ENCODE results near the gene ADORA1. TPM values are rescaled to one million over a fixed set of nuclear protein-coding genes. Genes with fewer than 3 reads are reported as not detected.

ADORA1 gene
- total and polyA plus RNA-seq, 10 of the 15 experiments (the other 5 are each of a cell fraction or from before 2014, with no cell fraction given), result not detected

GRCh38 chr1:203187304-203187685, 59.8 kb downstream of the ADORA1 start (continued):
- TF ChIP-seq ZBTB11 (CRISPR knock-in tag; IDR thresholded peaks at IDR 0.05) (no peak), ZNF622 (IDR thresholded peaks at IDR 0.05) (no peak), CHD2 (IDR thresholded peaks at IDR 0.05; ENCODE audit: borderline replicate concordance, low read depth, low read length) (no peak), RUNX3 (IDR thresholded peaks at IDR 0.05; ENCODE audit: low read length) (no peak), ZBED1 (IDR thresholded peaks at IDR 0.05; ENCODE audit: borderline replicate concordance) (no peak), ZNF217 (IDR thresholded peaks at IDR 0.05) (no peak)

DNA sequence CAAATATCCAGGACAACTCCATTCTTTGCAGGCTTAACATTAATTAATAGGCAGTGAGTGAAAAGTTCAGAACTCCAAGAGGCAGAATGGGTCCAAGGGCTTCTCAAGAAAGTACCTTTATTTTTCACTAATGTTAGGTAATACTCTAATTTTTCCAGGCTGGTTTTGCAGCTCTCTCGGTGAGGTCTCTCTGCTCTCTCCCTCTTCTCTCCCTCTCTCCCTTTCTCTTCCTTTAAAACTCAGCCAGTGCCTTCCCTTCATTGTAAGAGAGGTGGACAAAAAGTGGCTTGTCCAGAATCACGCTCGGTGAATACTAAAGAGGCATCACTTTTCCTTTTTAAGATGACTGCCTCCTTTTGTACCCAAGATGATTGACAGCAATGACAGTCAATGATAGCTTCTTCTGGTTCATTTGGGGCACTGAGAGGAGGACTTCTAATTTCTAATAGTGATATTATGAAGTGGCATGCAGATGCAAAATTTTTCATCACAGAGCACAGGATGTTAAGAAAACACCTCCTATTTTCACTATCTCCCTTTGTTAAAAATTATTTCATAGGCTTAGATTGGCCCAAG, 60.3 kb downstream of the ADORA1 start:
- Histone ChIP-seq H3K27me3 (replicated peaks in 1 of 2; ENCODE audit: control insufficient read depth in 2 of 2, insufficient read depth in 2 of 2, low read length in 1 of 2) (no peaks in the 10 kb centered on the region), H3K36me3 (ENCODE audit: control insufficient read depth in 2 of 2, insufficient read depth in 2 of 2, low read length in 1 of 2) (no peaks in the 10 kb centered on the region), H3K9ac (ENCODE audit: control insufficient read depth, insufficient read depth, low read length) (no peak overlapping the region), H3K27ac (ENCODE audit: control insufficient read depth, insufficient read depth) (no peak overlapping the region), H3K4me2 (ENCODE audit: control insufficient read depth, insufficient read depth) (no peak overlapping the region), H4K20me1 (ENCODE audit: control insufficient read depth, insufficient read depth) (no peaks in the 10 kb centered on the region), H3K79me2 (ENCODE audit: control insufficient read depth, insufficient read depth, low read length) (no peaks in the 10 kb centered on the region), H3K4me1 (ENCODE audit: control insufficient read depth, insufficient read depth, low read length) (no peaks in the 10 kb centered on the region), H2AFZ (ENCODE audit: control insufficient read depth, low read depth, low read length) (no peak overlapping the region), H3K9me3 (replicated peaks; ENCODE audit: control insufficient read depth, insufficient read depth, low read length) (no peaks in the 10 kb centered on the region), H3K4me3 (no peak overlapping the region)
- CTCF ChIA-PET, result interaction anchor here (1.6 kb wide), 1 partner anchor 16 kb away, joined by 7 read pairs; no protein-coding TSS in a partner anchor
- FAIRE-seq (no peak), ATAC-seq (no peak), DNase-seq (ENCODE audit: low read depth, low spot score) (no peak)
- intact Hi-C loops (cut with micrococcal nuclease; ENCODE audit: unreplicated experiment), result no loop called here
- SMC1A ChIA-PET (ENCODE audit: uncharacterized antibody, unreplicated experiment), result interaction anchor here (0.9 to 1.6 kb wide), 2 partner anchors 21 to 27 kb away, joined by 3 to 4 read pairs; no protein-coding TSS in a partner anchor
- RAD21 ChIA-PET (ENCODE audit: unreplicated experiment), result no interaction called here
- BruUV-seq (replicated peaks), result no TSS peak
- WGBS (ENCODE audit: insufficient coverage, insufficient replicate concordance, low lambda C conversion rate, missing lambda C conversion rate), result 0% methylated on average over 3 of the region's 3 CpGs
- TF ChIP-seq HDAC2 (IDR thresholded peaks at IDR 0.05) (no peak), PKNOX1 (IDR thresholded peaks at IDR 0.05) (peak; percentile 84)
- TF ChIP-seq, protein P1, sequence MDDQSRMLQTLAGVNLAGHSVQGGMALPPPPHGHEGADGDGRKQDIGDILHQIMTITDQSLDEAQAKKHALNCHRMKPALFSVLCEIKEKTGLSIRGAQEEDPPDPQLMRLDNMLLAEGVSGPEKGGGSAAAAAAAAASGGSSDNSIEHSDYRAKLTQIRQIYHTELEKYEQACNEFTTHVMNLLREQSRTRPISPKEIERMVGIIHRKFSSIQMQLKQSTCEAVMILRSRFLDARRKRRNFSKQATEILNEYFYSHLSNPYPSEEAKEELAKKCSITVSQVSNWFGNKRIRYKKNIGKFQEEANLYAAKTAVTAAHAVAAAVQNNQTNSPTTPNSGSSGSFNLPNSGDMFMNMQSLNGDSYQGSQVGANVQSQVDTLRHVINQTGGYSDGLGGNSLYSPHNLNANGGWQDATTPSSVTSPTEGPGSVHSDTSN (IDR thresholded peaks at IDR 0.05; ENCODE audit: insufficient replicate concordance, low read depth, low read length), result peak; percentile 18
- in situ Hi-C loops (cut with MboI), result no loop called here
- POLR2A ChIA-PET, result no interaction called here

Data from GM12878 (cell line).